Psoas muscle (tissue), 8 donors: ENCODE results near the gene FAM83G. TPM values are rescaled to one million over a fixed set of nuclear protein-coding genes. Genes with fewer than 3 reads are reported as not detected.

Source experiments
- ATAC-seq, 4 donors: fragments of 200-7000 bp; cut with Tn5 transposase; one replicate each; pipeline ENCODE4 v1.9.1; 2020; ENCODE audit warnings: moderate library complexity in 3 of 4, mild to moderate bottlenecking in 2 of 4
- DNase-seq, 2 donors: peaks; one replicate each; pipeline ENCODE4 v3.0.0-alpha.2; 2020
- H3K27ac ChIP-seq: fragments of 200-600 bp; one replicate; pipeline ENCODE4 v1.8.0; 2022
- H3K27me3 ChIP-seq, 3 donors: fragments of 200-600 bp in 1 of 3; one replicate each; pipeline versions ENCODE4 v1.6.1 to v1.8.0; 2013 to 2022; ENCODE audit warnings: low read length in 2 of 3, mild to moderate bottlenecking in 2 of 3, moderate library complexity in 1 of 3; ENCODE audit not compliant: insufficient read depth in 3 of 3
- H3K36me3 ChIP-seq, 2 donors: fragments of 200-600 bp in 1 of 2; one replicate each; pipeline versions ENCODE4 v1.6.1 to v1.8.0; 2013 to 2022; ENCODE audit warnings: low read depth in 1 of 2, mild to moderate bottlenecking in 1 of 2, moderate library complexity in 1 of 2; ENCODE audit not compliant: insufficient read depth in 1 of 2
- H3K4me1 ChIP-seq: fragments of 200-600 bp; one replicate; pipeline ENCODE4 v1.8.0; 2022
- H3K4me3 ChIP-seq: fragments of 200-600 bp; one replicate; pipeline ENCODE4 v1.8.0; 2022; ENCODE audit warnings: mild to moderate bottlenecking
- H3K9me3 ChIP-seq: fragments of 200-600 bp; one replicate; pipeline ENCODE4 v1.8.0; 2022
- CTCF ChIP-seq: fragments of 200-600 bp; IDR thresholded peaks from one replicate; pipeline ENCODE4 v1.8.0; 2022; ENCODE audit warnings: antibody characterized with exemption
- WGBS, 3 donors: extraction: QIAGEN DNeasy Blood & Tissue Kit; methylation state at CpG; one replicate each; pipeline versions ENCODE4 v1.1.6 to v1.1.7; 2013; 5-methylcytosine and 5-hydroxymethylcytosine counted together
- intact Hi-C, 2 donors: fragments of 100-400 bp; cut with DNase I; formaldehyde crosslinking; loops; one replicate each; pipeline versions ENCODE4 v1.11.0 to v1.14.2; 2022
- polyA plus RNA-seq, 3 donors: library from polyadenylated mRNA; stranded (reverse); fragments of 200-250 nt; gene quantifications; one replicate each; pipeline ENCODE4 v1.2.3, GENCODE V29; 2013
- total RNA-seq, 4 donors: library from RNA; stranded (reverse); fragmentation: NEBNext Ultra II Directional in 2 of 4; extraction: Animal tissue kit (Norgen Biotek cat#: 25700) in 2 of 4; gene quantifications; one replicate each; pipeline versions ENCODE4 v1.2.1 to v1.2.4, GENCODE V29; 2021 to 2023
- donor health status: healthy with polysubstance abuse.
- donor health status: DM: no; HTN: no; CAD: no; lungs with moderate emphysema.
- donor health status: Bipolar disorder and iron deficiency.
- donor health status: healthy.
- donor health status: DM: yes; HTN: yes; CAD: no.
- donor health status: DM: no; HTN: no; CAD: no.
- donor health status: DM: no; HTN: no; CAD: no.
- donor health status: DM: yes; HTN: yes; CAD: no.

Gene FAM83G
- total and polyA plus RNA-seq, 7 donors, result 7.0 to 65.6 (median 9.2) TPM

- Histone ChIP-seq H3K4me1 (peaks cover 7% of the 10 kb centered on the region), H3K4me3 (no peak overlapping the region), H3K27me3 (no peaks in the 10 kb centered on the region), H3K36me3 (no peaks in the 10 kb centered on the region), H3K27ac (no peak overlapping the region), H3K9me3 (no peaks in the 10 kb centered on the region)
- peak; percentile 66 to 92 (median 78) for ATAC-seq
- no peak for DNase-seq
- TF ChIP-seq CTCF, result no peak
- intact Hi-C loops, result loop anchor here in 1 of 2 donors (10.0 kb wide), 1 partner anchor 58 kb away; no protein-coding TSS in a partner anchor
- WGBS, 3 donors, result 35 to 52% (median 45%) methylated on average over 19 of the region's 19 CpGs
Observed at GRCh38 chr17:18966831-18967624, 37.5 kb downstream of the FAM83G start.

- no peak for ATAC-seq
- intact Hi-C loops, result loop anchor here in 1 of 2 donors (10.0 kb wide), 1 partner anchor 59 kb away; no protein-coding TSS in a partner anchor
- no peak overlapping the region for H3K27ac ChIP-seq
- no peak for DNase-seq
- peaks cover 7% of the 10 kb centered on the region for H3K4me1 ChIP-seq
- WGBS, 3 donors, result 82 to 90% (median 83%) methylated on average over 14 of the region's 14 CpGs
- TF ChIP-seq CTCF, result no peak
- H3K36me3 ChIP-seq, result no peaks in the 10 kb centered on the region
- no peaks in the 10 kb centered on the region for H3K9me3 ChIP-seq
- no peaks in the 10 kb centered on the region for H3K27me3 ChIP-seq
- H3K4me3 ChIP-seq, result no peak overlapping the region
Observed at GRCh38 chr17:18965530-18966236, 38.9 kb downstream of the FAM83G start.

GRCh38 chr17:18964550-18964949, 40.0 kb downstream of the FAM83G start:
- no peak overlapping the region for H3K4me3 ChIP-seq
- DNase-seq (no peak), ATAC-seq (no peak)
- H3K27ac ChIP-seq, result no peak overlapping the region
- TF ChIP-seq CTCF, result no peak
- 94 to 97% (median 95%) methylated on average over 9 of the region's 9 CpGs for WGBS, 3 donors
- no peaks in the 10 kb centered on the region for H3K9me3 ChIP-seq
- no peaks in the 10 kb centered on the region for H3K27me3 ChIP-seq
- H3K4me1 ChIP-seq, result peaks cover 7% of the 10 kb centered on the region
- intact Hi-C loops, result loop anchor here in 1 of 2 donors (10.0 kb wide), 1 partner anchor 60 kb away; no protein-coding TSS in a partner anchor
- no peaks in the 10 kb centered on the region for H3K36me3 ChIP-seq

GRCh38 chr17:18964018-18964351, 40.6 kb downstream of the FAM83G start:
- H3K27ac ChIP-seq, result no peak overlapping the region
- no peaks in the 10 kb centered on the region for H3K27me3 ChIP-seq
- ATAC-seq, result no peak
- no peaks in the 10 kb centered on the region for H3K9me3 ChIP-seq
- DNase-seq, result no peak
- peaks cover 7% of the 10 kb centered on the region for H3K4me1 ChIP-seq
- H3K36me3 ChIP-seq, result no peaks in the 10 kb centered on the region
- no peak for TF ChIP-seq CTCF
- H3K4me3 ChIP-seq, result no peak overlapping the region
- WGBS, 3 donors, result 89 to 95% (median 91%) methylated on average over 9 of the region's 9 CpGs
- intact Hi-C loops, result loop anchor here in 1 of 2 donors (10.0 kb wide), 1 partner anchor 61 kb away; no protein-coding TSS in a partner anchor
